GM12878 (cell line): ENCODE measurements around the gene ING1.

Experiments used
- POLR2AphosphoS2 ChIP-seq: IDR thresholded peaks from 2 replicates; pipeline ENCODE4 v1.6.1; 2011; ENCODE audit warnings: low read depth, mild to moderate bottlenecking, low read length, improper control_type of control experiment, moderate library complexity
- SIN3A ChIP-seq: IDR thresholded peaks from 2 replicates; pipeline ENCODE4 v1.6.1; 2012; ENCODE audit warnings: low read depth, low read length, improper control_type of control experiment
- SPI1 ChIP-seq: IDR thresholded peaks from 2 replicates; pipeline ENCODE4 v1.6.1; 2011; ENCODE audit warnings: low read depth, mild to moderate bottlenecking, low read length, moderate library complexity, borderline replicate concordance; ENCODE audit not compliant: insufficient read depth
- TF ChIP-seq, protein P1 (sequence below): IDR thresholded peaks from 2 replicates; pipeline ENCODE4 v1.6.1; 2012; ENCODE audit warnings: mild to moderate bottlenecking, low read depth, low read length
- TF ChIP-seq, protein P2 (sequence below), 3 experiments: IDR thresholded peaks in 2 of 3; conservative IDR thresholded peaks in 1 of 3; 2 replicates each; pipeline ENCODE4 v1.5.1; 2011; ENCODE audit warnings: low read depth in 3 of 3, low read length in 3 of 3, mild to moderate bottlenecking in 3 of 3, control low read depth in 2 of 3, moderate library complexity in 2 of 3, inconsistent platforms in 1 of 3, mixed read lengths in 1 of 3; ENCODE audit not compliant: control insufficient read depth in 2 of 3, insufficient read depth in 1 of 3; ENCODE audit errors: extremely low read depth in 1 of 3
- TF ChIP-seq, protein P3 (sequence below): fragments of 450-650 bp; IDR thresholded peaks from 2 replicates; pipeline ENCODE4 v1.6.1; 2017; ENCODE audit warnings: mild to moderate bottlenecking, low read depth, inconsistent platforms; ENCODE audit not compliant: poor library complexity, severe bottlenecking
- TF ChIP-seq, protein P4 (sequence below): IDR thresholded peaks from 2 replicates; pipeline ENCODE4 v1.6.1; 2012; ENCODE audit warnings: low read depth, low read length, improper control_type of control experiment
- TF ChIP-seq, protein P5 (sequence below): fragments of 450-650 bp; IDR thresholded peaks from 2 replicates; pipeline ENCODE4 v1.6.1; 2017; ENCODE audit warnings: antibody characterized with exemption, mild to moderate bottlenecking, moderate library complexity
- TF ChIP-seq, protein P6 (sequence below): fragments of 450-650 bp; IDR thresholded peaks from 2 replicates; pipeline ENCODE4 v1.6.1; 2017; ENCODE audit warnings: mild to moderate bottlenecking

DNA sequence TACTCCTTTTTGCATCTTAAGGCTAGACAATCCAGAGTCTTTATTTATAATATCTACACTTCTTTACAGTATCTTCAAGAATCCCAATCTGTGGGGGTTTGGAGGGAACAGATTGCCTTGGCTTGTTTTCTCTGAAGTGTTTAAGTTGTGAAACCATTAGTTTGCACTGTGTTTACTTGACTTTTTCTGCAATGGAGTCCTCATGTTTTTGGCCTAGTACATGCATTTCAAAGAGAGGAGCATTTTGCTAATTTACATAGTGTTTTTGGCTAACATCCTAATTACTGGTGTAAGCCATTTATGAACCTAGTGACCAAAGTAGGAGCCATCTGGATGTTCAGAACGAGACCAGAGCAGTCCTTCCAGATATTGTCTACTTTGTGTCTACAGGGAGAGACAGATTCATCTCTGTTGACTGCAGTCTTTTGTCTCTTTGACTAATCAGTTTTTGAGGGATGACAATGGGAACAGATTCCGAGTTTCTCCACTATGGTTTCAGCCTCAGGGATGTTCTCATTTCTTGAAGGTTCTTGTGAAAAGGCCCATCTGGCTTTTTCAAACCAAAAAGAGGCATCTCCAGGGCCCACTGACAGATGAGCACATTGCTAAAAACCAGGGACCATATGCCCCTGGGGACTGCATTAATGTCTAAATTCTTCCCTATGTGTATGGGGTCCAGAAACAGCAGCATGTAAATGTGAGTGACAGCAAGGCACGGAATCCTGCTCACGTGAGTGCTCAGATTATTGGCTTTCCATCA, 53.4 kb downstream of the ING1 start:
- TF ChIP-seq, protein P1, sequence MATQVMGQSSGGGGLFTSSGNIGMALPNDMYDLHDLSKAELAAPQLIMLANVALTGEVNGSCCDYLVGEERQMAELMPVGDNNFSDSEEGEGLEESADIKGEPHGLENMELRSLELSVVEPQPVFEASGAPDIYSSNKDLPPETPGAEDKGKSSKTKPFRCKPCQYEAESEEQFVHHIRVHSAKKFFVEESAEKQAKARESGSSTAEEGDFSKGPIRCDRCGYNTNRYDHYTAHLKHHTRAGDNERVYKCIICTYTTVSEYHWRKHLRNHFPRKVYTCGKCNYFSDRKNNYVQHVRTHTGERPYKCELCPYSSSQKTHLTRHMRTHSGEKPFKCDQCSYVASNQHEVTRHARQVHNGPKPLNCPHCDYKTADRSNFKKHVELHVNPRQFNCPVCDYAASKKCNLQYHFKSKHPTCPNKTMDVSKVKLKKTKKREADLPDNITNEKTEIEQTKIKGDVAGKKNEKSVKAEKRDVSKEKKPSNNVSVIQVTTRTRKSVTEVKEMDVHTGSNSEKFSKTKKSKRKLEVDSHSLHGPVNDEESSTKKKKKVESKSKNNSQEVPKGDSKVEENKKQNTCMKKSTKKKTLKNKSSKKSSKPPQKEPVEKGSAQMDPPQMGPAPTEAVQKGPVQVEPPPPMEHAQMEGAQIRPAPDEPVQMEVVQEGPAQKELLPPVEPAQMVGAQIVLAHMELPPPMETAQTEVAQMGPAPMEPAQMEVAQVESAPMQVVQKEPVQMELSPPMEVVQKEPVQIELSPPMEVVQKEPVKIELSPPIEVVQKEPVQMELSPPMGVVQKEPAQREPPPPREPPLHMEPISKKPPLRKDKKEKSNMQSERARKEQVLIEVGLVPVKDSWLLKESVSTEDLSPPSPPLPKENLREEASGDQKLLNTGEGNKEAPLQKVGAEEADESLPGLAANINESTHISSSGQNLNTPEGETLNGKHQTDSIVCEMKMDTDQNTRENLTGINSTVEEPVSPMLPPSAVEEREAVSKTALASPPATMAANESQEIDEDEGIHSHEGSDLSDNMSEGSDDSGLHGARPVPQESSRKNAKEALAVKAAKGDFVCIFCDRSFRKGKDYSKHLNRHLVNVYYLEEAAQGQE, result no peak
- no peak for TF ChIP-seq SPI1
- no peak for TF ChIP-seq POLR2AphosphoS2
- TF ChIP-seq, protein P2, sequence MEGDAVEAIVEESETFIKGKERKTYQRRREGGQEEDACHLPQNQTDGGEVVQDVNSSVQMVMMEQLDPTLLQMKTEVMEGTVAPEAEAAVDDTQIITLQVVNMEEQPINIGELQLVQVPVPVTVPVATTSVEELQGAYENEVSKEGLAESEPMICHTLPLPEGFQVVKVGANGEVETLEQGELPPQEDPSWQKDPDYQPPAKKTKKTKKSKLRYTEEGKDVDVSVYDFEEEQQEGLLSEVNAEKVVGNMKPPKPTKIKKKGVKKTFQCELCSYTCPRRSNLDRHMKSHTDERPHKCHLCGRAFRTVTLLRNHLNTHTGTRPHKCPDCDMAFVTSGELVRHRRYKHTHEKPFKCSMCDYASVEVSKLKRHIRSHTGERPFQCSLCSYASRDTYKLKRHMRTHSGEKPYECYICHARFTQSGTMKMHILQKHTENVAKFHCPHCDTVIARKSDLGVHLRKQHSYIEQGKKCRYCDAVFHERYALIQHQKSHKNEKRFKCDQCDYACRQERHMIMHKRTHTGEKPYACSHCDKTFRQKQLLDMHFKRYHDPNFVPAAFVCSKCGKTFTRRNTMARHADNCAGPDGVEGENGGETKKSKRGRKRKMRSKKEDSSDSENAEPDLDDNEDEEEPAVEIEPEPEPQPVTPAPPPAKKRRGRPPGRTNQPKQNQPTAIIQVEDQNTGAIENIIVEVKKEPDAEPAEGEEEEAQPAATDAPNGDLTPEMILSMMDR (IDR thresholded peaks at IDR 0.05 in 2 of 3, conservative IDR thresholded peaks at IDR 0.05 in 1 of 3; ENCODE audit: control insufficient read depth in 2 of 3, extremely low read depth in 1 of 3, insufficient read depth in 1 of 3, low read depth in 3 of 3, low read length in 3 of 3), result no peak
- TF ChIP-seq, protein P3, sequence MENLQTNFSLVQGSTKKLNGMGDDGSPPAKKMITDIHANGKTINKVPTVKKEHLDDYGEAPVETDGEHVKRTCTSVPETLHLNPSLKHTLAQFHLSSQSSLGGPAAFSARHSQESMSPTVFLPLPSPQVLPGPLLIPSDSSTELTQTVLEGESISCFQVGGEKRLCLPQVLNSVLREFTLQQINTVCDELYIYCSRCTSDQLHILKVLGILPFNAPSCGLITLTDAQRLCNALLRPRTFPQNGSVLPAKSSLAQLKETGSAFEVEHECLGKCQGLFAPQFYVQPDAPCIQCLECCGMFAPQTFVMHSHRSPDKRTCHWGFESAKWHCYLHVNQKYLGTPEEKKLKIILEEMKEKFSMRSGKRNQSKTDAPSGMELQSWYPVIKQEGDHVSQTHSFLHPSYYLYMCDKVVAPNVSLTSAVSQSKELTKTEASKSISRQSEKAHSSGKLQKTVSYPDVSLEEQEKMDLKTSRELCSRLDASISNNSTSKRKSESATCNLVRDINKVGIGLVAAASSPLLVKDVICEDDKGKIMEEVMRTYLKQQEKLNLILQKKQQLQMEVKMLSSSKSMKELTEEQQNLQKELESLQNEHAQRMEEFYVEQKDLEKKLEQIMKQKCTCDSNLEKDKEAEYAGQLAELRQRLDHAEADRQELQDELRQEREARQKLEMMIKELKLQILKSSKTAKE, result no peak
- TF ChIP-seq, protein P4, sequence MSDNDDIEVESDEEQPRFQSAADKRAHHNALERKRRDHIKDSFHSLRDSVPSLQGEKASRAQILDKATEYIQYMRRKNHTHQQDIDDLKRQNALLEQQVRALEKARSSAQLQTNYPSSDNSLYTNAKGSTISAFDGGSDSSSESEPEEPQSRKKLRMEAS, result no peak
- TF ChIP-seq SIN3A, result no peak
- TF ChIP-seq, protein P5, sequence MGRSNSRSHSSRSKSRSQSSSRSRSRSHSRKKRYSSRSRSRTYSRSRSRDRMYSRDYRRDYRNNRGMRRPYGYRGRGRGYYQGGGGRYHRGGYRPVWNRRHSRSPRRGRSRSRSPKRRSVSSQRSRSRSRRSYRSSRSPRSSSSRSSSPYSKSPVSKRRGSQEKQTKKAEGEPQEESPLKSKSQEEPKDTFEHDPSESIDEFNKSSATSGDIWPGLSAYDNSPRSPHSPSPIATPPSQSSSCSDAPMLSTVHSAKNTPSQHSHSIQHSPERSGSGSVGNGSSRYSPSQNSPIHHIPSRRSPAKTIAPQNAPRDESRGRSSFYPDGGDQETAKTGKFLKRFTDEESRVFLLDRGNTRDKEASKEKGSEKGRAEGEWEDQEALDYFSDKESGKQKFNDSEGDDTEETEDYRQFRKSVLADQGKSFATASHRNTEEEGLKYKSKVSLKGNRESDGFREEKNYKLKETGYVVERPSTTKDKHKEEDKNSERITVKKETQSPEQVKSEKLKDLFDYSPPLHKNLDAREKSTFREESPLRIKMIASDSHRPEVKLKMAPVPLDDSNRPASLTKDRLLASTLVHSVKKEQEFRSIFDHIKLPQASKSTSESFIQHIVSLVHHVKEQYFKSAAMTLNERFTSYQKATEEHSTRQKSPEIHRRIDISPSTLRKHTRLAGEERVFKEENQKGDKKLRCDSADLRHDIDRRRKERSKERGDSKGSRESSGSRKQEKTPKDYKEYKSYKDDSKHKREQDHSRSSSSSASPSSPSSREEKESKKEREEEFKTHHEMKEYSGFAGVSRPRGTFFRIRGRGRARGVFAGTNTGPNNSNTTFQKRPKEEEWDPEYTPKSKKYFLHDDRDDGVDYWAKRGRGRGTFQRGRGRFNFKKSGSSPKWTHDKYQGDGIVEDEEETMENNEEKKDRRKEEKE, result no peak
- TF ChIP-seq, protein P6, sequence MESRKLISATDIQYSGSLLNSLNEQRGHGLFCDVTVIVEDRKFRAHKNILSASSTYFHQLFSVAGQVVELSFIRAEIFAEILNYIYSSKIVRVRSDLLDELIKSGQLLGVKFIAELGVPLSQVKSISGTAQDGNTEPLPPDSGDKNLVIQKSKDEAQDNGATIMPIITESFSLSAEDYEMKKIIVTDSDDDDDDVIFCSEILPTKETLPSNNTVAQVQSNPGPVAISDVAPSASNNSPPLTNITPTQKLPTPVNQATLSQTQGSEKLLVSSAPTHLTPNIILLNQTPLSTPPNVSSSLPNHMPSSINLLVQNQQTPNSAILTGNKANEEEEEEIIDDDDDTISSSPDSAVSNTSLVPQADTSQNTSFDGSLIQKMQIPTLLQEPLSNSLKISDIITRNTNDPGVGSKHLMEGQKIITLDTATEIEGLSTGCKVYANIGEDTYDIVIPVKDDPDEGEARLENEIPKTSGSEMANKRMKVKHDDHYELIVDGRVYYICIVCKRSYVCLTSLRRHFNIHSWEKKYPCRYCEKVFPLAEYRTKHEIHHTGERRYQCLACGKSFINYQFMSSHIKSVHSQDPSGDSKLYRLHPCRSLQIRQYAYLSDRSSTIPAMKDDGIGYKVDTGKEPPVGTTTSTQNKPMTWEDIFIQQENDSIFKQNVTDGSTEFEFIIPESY, result no peak
